Activated CD4-positive, alpha-beta T cell treated with anti-CD3 and anti-CD28 coated beads, Interleukin-2, amount 50 U/mL, for 4 hours (primary cell): Measurements from ENCODE around the gene EIF4A3.

Experiments used
- DNase-seq, 2 experiments: peaks; one replicate each; pipeline ENCODE4 v3.0.0-alpha.2; 2020

Gene EIF4A3

DNA sequence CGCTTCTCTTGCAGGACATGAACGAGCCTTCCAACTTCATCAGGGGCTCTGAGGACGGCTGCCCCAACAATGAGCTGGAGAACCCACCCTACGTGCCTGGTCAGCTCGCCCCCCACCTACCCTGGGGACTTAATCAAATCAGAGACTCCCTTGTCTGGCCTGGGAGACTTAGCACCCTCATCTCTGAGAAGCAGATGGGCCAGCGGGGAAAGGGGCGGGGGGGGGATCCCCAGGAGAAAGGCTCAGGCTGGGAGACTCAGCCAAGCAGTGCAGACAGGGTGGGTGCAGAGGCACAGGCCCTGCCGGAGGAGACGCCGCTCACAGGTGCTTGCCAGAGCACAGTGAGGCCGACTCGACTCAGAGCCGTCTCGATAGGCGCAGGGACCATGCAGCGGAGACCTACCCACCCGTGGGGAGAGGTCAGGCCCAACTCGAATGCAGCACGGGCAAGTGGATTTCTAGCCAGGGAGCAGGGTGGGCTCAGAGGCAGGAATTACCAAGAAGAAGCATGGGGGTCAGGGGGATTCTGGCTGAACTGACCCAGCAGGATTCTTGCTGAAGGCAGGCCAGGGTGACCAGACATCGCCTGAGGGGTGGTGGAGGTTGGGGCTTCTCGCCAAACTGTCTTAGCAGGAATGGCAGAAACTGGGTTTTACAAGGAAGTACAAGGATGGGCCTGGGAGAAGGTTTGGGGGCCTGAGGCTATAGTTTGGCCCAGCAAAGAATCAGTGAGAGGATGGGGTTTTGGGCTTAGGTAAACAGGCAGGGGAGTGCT is 35.8 kb downstream of the EIF4A3 start:
- no peak for DNase-seq

DNA sequence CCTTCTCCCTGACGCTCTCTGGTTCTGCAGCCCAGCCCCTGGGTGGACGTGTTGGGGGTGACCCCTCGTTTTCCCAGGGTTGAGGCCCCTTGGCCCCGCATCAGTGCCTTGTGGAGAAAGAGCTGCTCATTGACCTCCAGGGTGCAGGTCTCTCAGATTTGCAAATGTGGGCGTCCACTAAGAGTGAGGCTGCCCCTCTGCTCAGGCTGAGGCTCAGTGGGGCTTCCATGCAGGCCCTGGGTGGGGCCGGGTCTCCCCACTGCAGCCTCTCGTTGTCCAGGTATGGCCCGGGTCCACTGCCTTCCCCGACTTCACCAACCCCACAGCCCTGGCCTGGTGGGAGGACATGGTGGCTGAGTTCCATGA is 36.5 kb downstream of the EIF4A3 start:
- no peak for DNase-seq

DNA sequence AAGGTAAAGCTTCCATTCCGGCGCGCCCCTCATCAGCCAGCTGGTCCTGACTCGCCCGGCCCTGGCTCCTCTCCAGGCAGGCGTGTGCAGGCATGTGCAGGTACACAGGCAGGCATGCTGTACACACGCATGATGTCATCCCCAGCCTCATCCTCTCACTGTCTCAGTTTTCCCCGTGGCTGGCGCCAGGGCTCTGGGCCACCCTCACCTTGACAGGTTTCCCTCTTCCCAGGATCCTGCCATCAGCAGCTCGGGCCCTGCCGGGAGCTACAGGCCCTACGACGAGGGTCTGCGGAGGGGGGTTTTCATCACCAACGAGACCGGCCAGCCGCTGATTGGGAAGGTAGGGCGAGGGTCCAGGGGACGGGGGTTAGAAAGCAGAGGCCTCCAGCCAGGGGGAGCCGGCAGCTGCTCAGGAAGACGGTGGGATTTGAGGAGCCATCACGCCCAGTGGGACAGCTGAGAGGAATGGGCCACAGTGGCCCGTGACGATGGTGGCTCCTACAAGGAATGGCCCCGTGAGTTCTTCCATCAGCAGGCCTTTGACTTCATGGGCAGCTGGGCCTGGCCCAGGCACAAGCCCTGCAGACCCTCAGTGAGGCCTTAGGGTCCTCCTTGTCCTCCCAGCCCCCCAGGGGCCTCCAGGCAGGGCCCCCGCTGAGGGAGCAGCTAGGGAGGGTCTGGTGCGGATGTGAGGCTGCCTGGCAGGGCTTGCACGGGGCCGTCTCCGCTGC is 37.0 kb downstream of the EIF4A3 start:
- DNase-seq = no peak

DNA sequence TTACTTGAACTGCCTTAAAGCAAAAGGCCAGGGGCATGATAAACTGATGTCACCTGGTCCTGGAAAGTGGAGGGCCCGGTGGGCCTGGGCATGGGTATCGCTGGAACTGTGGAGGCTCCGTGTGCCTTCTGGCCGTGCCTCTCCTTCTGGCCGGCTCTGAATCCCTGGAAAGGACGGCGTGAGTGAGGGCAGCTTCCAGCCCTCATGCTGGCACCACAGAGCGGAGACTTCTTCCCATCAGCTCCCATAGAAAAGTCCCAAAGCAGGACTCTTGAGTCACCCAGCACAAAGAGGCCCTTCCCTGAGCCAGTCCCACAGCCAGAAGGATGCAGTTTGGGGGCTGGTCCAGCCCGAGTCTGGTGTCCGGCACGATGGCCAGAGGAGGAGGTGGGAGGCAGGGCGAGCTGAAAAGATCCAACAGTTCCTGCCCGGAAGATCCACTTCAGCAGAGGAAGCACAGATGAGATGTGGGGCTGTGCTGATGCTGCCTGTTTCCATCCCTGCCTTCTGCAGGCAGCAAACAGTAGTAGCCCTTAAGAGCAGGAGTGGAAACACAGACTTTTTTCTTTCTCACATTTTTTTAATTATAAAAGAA is 37.8 kb downstream of the EIF4A3 start:
- no peak for DNase-seq

GRCh38 chr17:80108036-80108971 is 38.6 kb downstream of the EIF4A3 start:
- no peak for DNase-seq

GRCh38 chr17:80107231-80108021 is 39.5 kb downstream of the EIF4A3 start:
- DNase-seq = no peak

DNA sequence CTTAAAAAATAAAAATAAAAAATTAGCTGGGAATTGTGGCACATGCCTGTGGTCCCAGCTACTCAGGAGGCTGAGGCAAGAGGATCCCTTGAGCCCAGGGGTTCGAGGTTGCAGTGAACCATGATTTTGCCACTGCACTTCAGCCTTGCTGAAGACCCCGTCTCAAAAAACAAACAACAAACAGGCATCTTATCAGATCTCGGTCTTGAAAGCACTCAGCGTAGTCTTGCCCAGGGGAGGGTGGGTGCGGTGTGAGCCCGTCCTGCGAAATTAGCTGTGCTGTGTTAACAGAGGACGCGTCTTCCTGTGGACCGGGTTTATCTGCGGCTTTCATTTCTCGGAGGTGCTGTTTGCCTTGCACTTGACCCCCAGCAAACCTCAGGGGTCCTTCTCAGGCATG is 40.2 kb downstream of the EIF4A3 start:
- no peak for DNase-seq

DNA sequence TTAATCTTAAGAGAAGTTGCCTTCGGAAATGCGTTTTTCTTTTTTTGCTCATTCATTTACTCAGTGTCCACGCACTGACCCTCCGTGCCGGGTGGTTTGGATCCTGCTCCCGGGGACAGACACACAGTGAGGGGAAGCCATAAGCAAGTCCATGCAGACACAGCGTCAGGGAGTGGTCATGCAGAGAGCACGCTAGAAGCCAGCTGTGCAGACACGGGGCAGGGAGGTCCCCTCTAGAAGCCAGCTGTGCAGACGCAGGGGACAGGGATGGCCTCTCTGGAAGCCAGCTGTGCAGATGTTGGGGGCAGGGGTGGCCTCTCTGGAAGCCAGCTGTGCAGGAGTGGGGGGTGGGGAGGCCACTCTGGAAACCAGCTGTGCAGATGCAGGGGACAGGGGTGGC is 40.8 kb downstream of the EIF4A3 start:
- no peak for DNase-seq

GRCh38 chr17:80105762-80106161 is 41.2 kb downstream of the EIF4A3 start:
- DNase-seq = no peak

DNA sequence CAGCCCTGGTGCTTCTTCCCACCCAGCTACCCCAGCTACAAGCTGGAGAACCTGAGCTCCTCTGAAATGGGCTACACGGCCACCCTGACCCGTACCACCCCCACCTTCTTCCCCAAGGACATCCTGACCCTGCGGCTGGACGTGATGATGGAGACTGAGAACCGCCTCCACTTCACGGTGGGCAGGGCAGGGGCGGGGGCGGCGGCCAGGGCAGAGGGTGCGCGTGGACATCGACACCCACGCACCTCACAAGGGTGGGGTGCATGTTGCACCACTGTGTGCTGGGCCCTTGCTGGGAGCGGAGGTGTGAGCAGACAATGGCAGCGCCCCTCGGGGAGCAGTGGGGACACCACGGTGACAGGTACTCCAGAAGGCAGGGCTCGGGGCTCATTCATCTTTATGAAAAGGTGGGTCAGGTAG is 42.0 kb downstream of the EIF4A3 start:
- DNase-seq = no peak

DNA sequence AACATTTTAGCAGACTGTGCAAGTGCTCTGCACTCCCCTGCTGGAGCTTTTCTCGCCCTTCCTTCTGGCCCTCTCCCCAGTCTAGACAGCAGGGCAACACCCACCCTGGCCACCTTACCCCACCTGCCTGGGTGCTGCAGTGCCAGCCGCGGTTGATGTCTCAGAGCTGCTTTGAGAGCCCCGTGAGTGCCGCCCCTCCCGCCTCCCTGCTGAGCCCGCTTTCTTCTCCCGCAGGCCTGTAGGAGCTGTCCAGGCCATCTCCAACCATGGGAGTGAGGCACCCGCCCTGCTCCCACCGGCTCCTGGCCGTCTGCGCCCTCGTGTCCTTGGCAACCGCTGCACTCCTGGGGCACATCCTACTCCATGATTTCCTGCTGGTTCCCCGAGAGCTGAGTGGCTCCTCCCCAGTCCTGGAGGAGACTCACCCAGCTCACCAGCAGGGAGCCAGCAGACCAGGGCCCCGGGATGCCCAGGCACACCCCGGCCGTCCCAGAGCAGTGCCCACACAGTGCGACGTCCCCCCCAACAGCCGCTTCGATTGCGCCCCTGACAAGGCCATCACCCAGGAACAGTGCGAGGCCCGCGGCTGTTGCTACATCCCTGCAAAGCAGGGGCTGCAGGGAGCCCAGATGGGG is 42.5 kb downstream of the EIF4A3 start:
- DNase-seq = no peak

DNA sequence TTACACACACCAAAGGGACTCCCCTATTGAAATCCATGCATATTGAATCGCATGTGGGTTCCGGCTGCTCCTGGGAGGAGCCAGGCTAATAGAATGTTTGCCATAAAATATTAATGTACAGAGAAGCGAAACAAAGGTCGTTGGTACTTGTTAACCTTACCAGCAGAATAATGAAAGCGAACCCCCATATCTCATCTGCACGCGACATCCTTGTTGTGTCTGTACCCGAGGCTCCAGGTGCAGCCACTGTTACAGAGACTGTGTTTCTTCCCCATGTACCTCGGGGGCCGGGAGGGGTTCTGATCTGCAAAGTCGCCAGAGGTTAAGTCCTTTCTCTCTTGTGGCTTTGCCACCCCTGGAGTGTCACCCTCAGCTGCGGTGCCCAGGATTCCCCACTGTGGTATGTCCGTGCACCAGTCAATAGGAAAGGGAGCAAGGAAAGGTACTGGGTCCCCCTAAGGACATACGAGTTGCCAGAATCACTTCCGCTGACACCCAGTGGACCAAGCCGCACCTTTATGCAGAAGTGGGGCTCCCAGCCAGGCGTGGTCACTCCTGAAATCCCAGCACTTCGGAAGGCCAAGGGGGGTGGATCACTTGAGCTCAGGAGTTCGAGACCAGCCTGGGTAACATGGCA is 43.4 kb downstream of the EIF4A3 start:
- DNase-seq = no peak

DNA sequence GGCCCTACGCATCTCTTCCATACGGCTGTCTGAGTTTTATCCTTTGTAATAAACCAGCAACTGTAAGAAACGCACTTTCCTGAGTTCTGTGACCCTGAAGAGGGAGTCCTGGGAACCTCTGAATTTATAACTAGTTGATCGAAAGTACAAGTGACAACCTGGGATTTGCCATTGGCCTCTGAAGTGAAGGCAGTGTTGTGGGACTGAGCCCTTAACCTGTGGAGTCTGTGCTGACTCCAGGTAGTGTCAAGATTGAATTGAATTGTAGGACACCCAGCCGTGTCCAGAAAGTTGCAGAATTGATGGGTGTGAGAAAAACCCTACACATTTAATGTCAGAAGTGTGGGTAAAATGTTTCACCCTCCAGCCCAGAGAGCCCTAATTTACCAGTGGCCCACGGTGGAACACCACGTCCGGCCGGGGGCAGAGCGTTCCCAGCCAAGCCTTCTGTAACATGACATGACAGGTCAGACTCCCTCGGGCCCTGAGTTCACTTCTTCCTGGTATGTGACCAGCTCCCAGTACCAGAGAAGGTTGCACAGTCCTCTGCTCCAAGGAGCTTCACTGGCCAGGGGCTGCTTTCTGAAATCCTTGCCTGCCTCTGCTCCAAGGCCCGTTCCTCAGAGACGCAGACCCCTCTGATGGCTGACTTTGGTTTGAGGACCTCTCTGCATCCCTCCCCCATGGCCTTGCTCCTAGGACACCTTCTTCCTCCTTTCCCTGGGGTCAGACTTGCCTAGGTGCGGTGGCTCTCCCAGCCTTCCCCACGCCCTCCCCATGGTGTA is 44.1 kb downstream of the EIF4A3 start:
- no peak for DNase-seq

GRCh38 chr17:80101946-80102663 is 44.8 kb downstream of the EIF4A3 start:
- DNase-seq = peak in 1 of 2 experiments; percentile 10

DNA sequence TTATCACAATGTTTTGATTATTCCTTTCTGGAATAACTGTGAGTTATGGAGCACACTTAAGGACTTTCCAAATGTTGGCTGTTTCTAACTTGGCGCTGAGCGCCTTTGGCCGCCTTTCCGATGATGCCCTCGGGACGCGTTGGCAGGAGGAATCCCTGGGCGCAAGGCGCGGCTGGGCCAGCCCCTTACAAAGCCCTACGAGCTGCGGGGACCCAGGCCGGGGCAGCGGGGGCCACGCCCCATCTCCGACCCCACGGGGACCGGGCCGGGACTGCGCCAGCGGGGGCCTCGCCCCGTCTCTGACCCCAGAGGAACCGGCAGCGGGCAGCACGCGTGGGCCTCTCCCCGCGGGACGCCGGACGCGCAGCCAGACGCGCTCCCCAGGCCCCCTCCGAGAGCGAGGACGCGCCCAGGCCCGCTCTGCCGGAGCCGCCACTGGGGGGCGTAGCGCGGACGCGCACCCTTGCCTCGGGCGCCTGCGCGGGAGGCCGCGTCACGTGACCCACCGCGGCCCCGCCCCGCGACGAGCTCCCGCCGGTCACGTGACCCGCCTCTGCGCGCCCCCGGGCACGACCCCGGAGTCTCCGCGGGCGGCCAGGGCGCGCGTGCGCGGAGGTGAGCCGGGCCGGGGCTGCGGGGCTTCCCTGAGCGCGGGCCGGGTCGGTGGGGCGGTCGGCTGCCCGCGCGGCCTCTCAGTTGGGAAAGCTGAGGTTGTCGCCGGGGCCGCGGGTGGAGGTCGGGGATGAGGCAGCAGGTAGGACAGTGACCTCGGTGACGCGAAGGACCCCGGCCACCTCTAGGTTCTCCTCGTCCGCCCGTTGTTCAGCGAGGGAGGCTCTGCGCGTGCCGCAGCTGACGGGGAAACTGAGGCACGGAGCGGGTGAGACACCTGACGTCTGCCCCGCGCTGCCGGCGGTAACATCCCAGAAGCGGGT is 45.6 kb downstream of the EIF4A3 start, which contains the start of gene GAA:
Gene GAA (plus strand): TSS at position 571 of the 935 bp plus-strand sequence. CDS start 3,006 bp downstream, outside the sequence.
- DNase-seq = peak; percentile 75 to 78

GRCh38 chr17:80100035-80100323 is 46.9 kb downstream of the EIF4A3 start:
- no peak for DNase-seq

DNA sequence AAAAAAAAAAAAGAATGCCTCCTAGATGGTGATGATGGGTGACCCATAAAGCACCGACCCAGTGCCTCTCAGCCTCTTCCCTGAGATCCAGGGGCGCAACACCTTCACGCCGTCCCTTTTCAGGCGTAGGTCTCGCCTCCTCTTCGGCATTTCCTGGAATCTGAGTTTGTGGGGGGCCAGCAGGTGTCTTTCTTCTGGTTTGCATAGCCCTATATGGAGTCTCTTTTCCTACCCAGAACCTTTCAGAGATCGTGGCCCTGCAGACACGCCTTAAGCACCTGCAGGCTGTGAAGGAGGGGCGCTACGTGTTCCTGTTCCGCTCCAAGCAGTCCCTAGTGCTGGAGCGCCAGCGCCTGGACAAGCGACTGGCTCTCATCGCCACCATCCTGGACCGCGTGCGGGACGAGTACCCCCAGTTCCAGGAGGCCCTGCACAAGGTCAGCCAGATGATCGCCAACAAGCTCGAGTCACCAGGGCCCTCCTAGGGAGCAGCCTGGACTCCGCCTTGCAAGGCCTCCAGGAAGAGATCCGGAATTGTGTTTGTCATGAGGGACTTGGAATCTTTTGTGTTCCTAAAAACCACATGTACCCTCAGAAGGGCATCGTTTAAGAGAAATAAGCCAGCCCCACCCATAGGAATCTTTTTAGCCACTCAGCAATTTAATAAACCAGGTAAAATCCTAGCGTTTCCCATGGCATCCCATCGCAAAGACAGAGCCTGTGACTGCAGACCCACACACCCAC is 47.5 kb downstream of the EIF4A3 start:
- no peak for DNase-seq
